Measurements from ENCODE around the gene KLHDC7B.

GRCh38 chr22:50567721-50568252 lies 22.1 kb downstream of the KLHDC7B start:
- TF ChIP-seq CTCF (conservative IDR thresholded peaks at IDR 0.05; ENCODE audit: low read length) (no peak), EZH2phosphoT487 (IDR thresholded peaks at IDR 0.05; ENCODE audit: borderline replicate concordance) (no peak)

Data from Loucy (cell line).